PC-9 (cell line): ENCODE results near the gene HARBI1. TPM values are rescaled to one million over a fixed set of nuclear protein-coding genes. Genes with fewer than 3 reads are reported as not detected.

Experiments used
- BruUV-seq: library from RNA; stranded (reverse); fragments of 400-500 nt; replicated peaks from 2 replicates; lab custom pipeline; 2021; lab: Mats Ljungman, UMichigan
- CTCF ChIA-PET: fragments of 300-600 bp; sonication (Branson Sonifier 250); formaldehyde crosslinking; loops from one replicate; lab custom pipeline; 2022; ENCODE audit warnings: antibody characterized with exemption; lab: Charles Lee
- POLR2A ChIA-PET: fragments of 300-600 bp; sonication (Branson Sonifier 250); formaldehyde crosslinking; loops from one replicate; lab custom pipeline; 2022; ENCODE audit warnings: antibody characterized with exemption; ENCODE audit not compliant: unreplicated experiment; lab: Charles Lee
- DNase-seq, 2 experiments: peaks; one replicate each; pipeline versions ENCODE4 v3.0.0 to v3.0.0-alpha.2; 2015 to 2022; ENCODE audit warnings: mixed read lengths in 1 of 2
- H2AFZ ChIP-seq: fragments of 200-600 bp; sonication (generic); 2 replicates; pipeline ENCODE4 v1.8.1; 2017; ENCODE audit warnings: antibody characterized with exemption
- H3F3A ChIP-seq: fragments of 200-600 bp; sonication (generic); 2 replicates; pipeline ENCODE4 v1.8.1; 2017; ENCODE audit warnings: antibody characterized with exemption, mild to moderate bottlenecking, low read depth; ENCODE audit not compliant: insufficient read depth
- H3K27ac ChIP-seq: fragments of 200-600 bp; sonication (generic); 2 replicates; pipeline ENCODE4 v1.6.1; 2016; ENCODE audit warnings: mixed run types
- H3K27me3 ChIP-seq: fragments of 200-600 bp; sonication (generic); 2 replicates; pipeline ENCODE4 v1.6.1; 2016; ENCODE audit warnings: low read depth, mixed run types; ENCODE audit not compliant: insufficient read depth
- H3K36me3 ChIP-seq: fragments of 200-600 bp; sonication (generic); 2 replicates; pipeline ENCODE4 v1.6.1; 2016; ENCODE audit warnings: low read depth, mixed run types
- H3K4me1 ChIP-seq: fragments of 200-600 bp; sonication (generic); replicated peaks from 2 replicates; pipeline ENCODE4 v1.6.1; 2016; ENCODE audit warnings: mixed run types; ENCODE audit not compliant: insufficient read depth
- H3K4me2 ChIP-seq: fragments of 200-600 bp; sonication (generic); 2 replicates; pipeline ENCODE4 v1.6.1; 2017; ENCODE audit warnings: mixed run types
- H3K4me3 ChIP-seq: fragments of 200-600 bp; sonication (generic); 2 replicates; pipeline ENCODE4 v1.6.1; 2016; ENCODE audit warnings: mixed run types
- H3K79me2 ChIP-seq: fragments of 200-600 bp; sonication (generic); 2 replicates; pipeline ENCODE4 v1.6.1; 2017; ENCODE audit warnings: low read depth, mixed run types
- H3K9me2 ChIP-seq: fragments of 200-600 bp; sonication (generic); 2 replicates; pipeline ENCODE4 v1.8.1; 2017; ENCODE audit warnings: mild to moderate bottlenecking; ENCODE audit not compliant: insufficient read depth
- H3K9me3 ChIP-seq: fragments of 200-600 bp; sonication (generic); 2 replicates; pipeline ENCODE4 v1.8.1; 2016; ENCODE audit warnings: low read depth; ENCODE audit not compliant: insufficient read depth
- H4K20me1 ChIP-seq: fragments of 200-600 bp; sonication (generic); 2 replicates; pipeline ENCODE4 v1.8.1; 2017; ENCODE audit not compliant: insufficient read depth
- CTCF ChIP-seq: fragments of 200-600 bp; sonication (generic); conservative IDR thresholded peaks from 2 replicates; pipeline ENCODE4 v1.6.1; 2017; ENCODE audit warnings: mixed run types, antibody characterized with exemption, mild to moderate bottlenecking, moderate library complexity
- EZH2 ChIP-seq: fragments of 200-600 bp; sonication (generic); IDR thresholded peaks from 2 replicates; pipeline ENCODE4 v1.8.0; 2017; ENCODE audit warnings: antibody characterized with exemption, low read depth
- intact Hi-C: fragments of 100-400 bp; cut with micrococcal nuclease; formaldehyde crosslinking; loops from one replicate; pipeline ENCODE4 v1.10.0; 2022; ENCODE audit not compliant: unreplicated experiment
- total RNA-seq: library from RNA; stranded (reverse); gene quantifications from 2 replicates; pipeline ENCODE4 v1.2.3, GENCODE V29; 2021

HARBI1 gene
- total RNA-seq, 1 experiment from 2014 or later, result 8.0 TPM

- Histone ChIP-seq H3K4me2 (no peak overlapping the region), H3F3A (no peaks in the 10 kb centered on the region; the same call in 1 of the 2 replicates), H3K36me3 (peaks cover 38% of the 10 kb centered on the region; the same call in 1 of the 2 replicates), H3K27me3 (no peaks in the 10 kb centered on the region), H3K9me3 (no peaks in the 10 kb centered on the region), H3K9me2 (no peaks in the 10 kb centered on the region), H3K27ac (no peak overlapping the region), H3K4me1 (no peaks in the 10 kb centered on the region), H3K79me2 (no peaks in the 10 kb centered on the region), H2AFZ (no peak overlapping the region), H3K4me3 (no peak overlapping the region), H4K20me1 (0 out of 2 replicates have a peak, but pooled peaks cover 3% of the 10 kb centered on the region)
- BruUV-seq, result no TSS peak
- no peak for DNase-seq
- intact Hi-C loops, result no loop called here
- TF ChIP-seq EZH2 (no peak), CTCF (no peak)
- ChIA-PET POLR2A (interaction anchor here (0.7 kb wide), 1 partner anchor 48 kb away, joined by 23 read pairs; the partner anchor contains the start of gene ATG13), CTCF (no interaction called here)
These were observed 48.3 kb upstream of the HARBI1 start for GRCh38 chr11:46665356-46665755.

GRCh38 chr11:46664612-46665011, 47.6 kb upstream of the HARBI1 start:
- no peak for DNase-seq
- Histone ChIP-seq H3K4me3 (no peak overlapping the region), H3K27me3 (no peaks in the 10 kb centered on the region), H3K4me1 (no peaks in the 10 kb centered on the region), H3K79me2 (no peaks in the 10 kb centered on the region), H3K36me3 (peaks cover 35% of the 10 kb centered on the region; the same call in 1 of the 2 replicates), H3F3A (no peaks in the 10 kb centered on the region; the same call in 1 of the 2 replicates), H3K4me2 (no peak overlapping the region), H3K9me3 (no peaks in the 10 kb centered on the region), H4K20me1 (0 out of 2 replicates have a peak, but pooled peaks cover 3% of the 10 kb centered on the region), H2AFZ (no peak overlapping the region), H3K27ac (no peak overlapping the region), H3K9me2 (no peaks in the 10 kb centered on the region)
- CTCF ChIA-PET, result interaction anchor here (0.6 kb wide), 1 partner anchor 144 kb away, joined by 5 read pairs; no protein-coding TSS in a partner anchor
- intact Hi-C loops, result no loop called here
- POLR2A ChIA-PET, result interaction anchor here (0.5 kb wide), 1 partner anchor 117 kb away, joined by 10 read pairs; no protein-coding TSS in a partner anchor
- no TSS peak for BruUV-seq
- TF ChIP-seq CTCF (no peak), EZH2 (no peak)

GRCh38 chr11:46663277-46663940, 46.4 kb upstream of the HARBI1 start:
- Histone ChIP-seq H3K9me3 (no peaks in the 10 kb centered on the region), H4K20me1 (0 out of 2 replicates have a peak, but pooled peaks cover 3% of the 10 kb centered on the region), H3K27me3 (no peaks in the 10 kb centered on the region), H3K4me1 (no peaks in the 10 kb centered on the region), H3K79me2 (no peaks in the 10 kb centered on the region), H3K9me2 (no peaks in the 10 kb centered on the region), H3F3A (peaks cover under 1% of the 10 kb centered on the region; the same call in 1 of the 2 replicates), H3K36me3 (peaks cover 28% of the 10 kb centered on the region), H3K4me3 (no peak overlapping the region), H3K27ac (no peak overlapping the region), H2AFZ (no peak overlapping the region), H3K4me2 (no peak overlapping the region)
- intact Hi-C loops, result no loop called here
- DNase-seq, result no peak
- TF ChIP-seq EZH2, result no peak
- no peak for TF ChIP-seq CTCF
- POLR2A ChIA-PET, result no interaction called here
- no TSS peak for BruUV-seq
- CTCF ChIA-PET, result no interaction called here
